B cell (primary cell): ENCODE results near the gene TBC1D22A. TPM values are rescaled to one million over a fixed set of nuclear protein-coding genes. Genes with fewer than 3 reads are reported as not detected.

Experiments
- ATAC-seq: fragments of 200-7000 bp; cut with Tn5 transposase; one replicate; pipeline ENCODE4 v1.10.0; 2021; ENCODE audit warnings: low read depth, mild to moderate bottlenecking, moderate number of reproducible peaks, moderate library complexity
- CTCF ChIA-PET: fragments of 350-600 bp; sonication (Branson Sonifier 250); formaldehyde crosslinking; loops from one replicate; lab custom pipeline; 2021; ENCODE audit warnings: antibody characterized with exemption, inconsistent platforms; lab: Charles Lee
- POLR2A ChIA-PET: fragments of 350-600 bp; sonication (Branson Sonifier 250); formaldehyde crosslinking; loops from one replicate; lab custom pipeline; 2021; ENCODE audit warnings: antibody characterized with exemption; lab: Charles Lee
- DNase-seq: peaks from one replicate; pipeline ENCODE4 v3.0.0; 2013
- H2AFZ ChIP-seq: 2 replicates; pipeline ENCODE4 v1.6.1; 2012; ENCODE audit warnings: mild to moderate bottlenecking, low read depth, low read length; ENCODE audit not compliant: insufficient read depth, poor library complexity, severe bottlenecking
- H3K27ac ChIP-seq, 2 donors: 1 replicate in 1 of 2; 2 replicates in 1 of 2; pipeline ENCODE4 v1.5.1; 2012 to 2013; ENCODE audit warnings: low read length in 2 of 2, mild to moderate bottlenecking in 2 of 2, moderate library complexity in 1 of 2
- H3K27me3 ChIP-seq, 4 experiments: fragments of 200-600 bp in 1 of 4; sonication (generic) in 1 of 4; replicated peaks in 1 of 4; 1 replicate in 2 of 4; 2 replicates in 2 of 4; pipeline versions ENCODE4 v1.6.1 to v1.7.0; 2013 to 2016; ENCODE audit warnings: low read length in 3 of 4, mild to moderate bottlenecking in 2 of 4, mixed read lengths in 1 of 4, moderate library complexity in 1 of 4; ENCODE audit not compliant: insufficient read depth in 4 of 4, control insufficient read depth in 3 of 4; ENCODE audit errors: control extremely low read depth in 1 of 4
- H3K36me3 ChIP-seq, 2 experiments: replicated peaks in 1 of 2; 1 replicate in 1 of 2; 2 replicates in 1 of 2; pipeline versions ENCODE4 v1.6.1 to v1.7.1; 2013; ENCODE audit warnings: low read length in 1 of 2; ENCODE audit not compliant: insufficient read depth in 2 of 2, control insufficient read depth in 1 of 2; ENCODE audit errors: control extremely low read depth in 1 of 2, extremely low read depth in 1 of 2
- H3K4me1 ChIP-seq, 2 donors: fragments of 200-600 bp in 1 of 2; sonication (generic) in 1 of 2; 1 replicate in 1 of 2; 2 replicates in 1 of 2; pipeline versions ENCODE4 v1.5.1 to v1.6.1; 2013 to 2017; ENCODE audit warnings: low read length in 2 of 2; ENCODE audit not compliant: control insufficient read depth in 2 of 2, insufficient read depth in 2 of 2
- H3K4me2 ChIP-seq: replicated peaks from 2 replicates; pipeline ENCODE3; 2012; ENCODE audit warnings: mild to moderate bottlenecking, low read depth, low read length; ENCODE audit not compliant: poor library complexity, severe bottlenecking
- H3K4me3 ChIP-seq, 5 experiments: fragments of 200-600 bp in 1 of 5; sonication (generic) in 1 of 5; 1 replicate in 3 of 5; 2 replicates in 2 of 5; pipeline versions ENCODE4 v1.5.1 to v1.7.0; 2011 to 2016; ENCODE audit warnings: low read length in 4 of 5, mild to moderate bottlenecking in 4 of 5, low read depth in 2 of 5, control low read depth in 1 of 5, moderate library complexity in 1 of 5; ENCODE audit not compliant: insufficient read depth in 1 of 5; ENCODE audit errors: control extremely low read depth in 1 of 5, extremely low read depth in 1 of 5
- H3K79me2 ChIP-seq: fragments of 200-600 bp; sonication (generic); one replicate; pipeline ENCODE4 v1.6.0; 2016; ENCODE audit warnings: low read length; ENCODE audit not compliant: control insufficient read depth, insufficient read depth
- H3K9ac ChIP-seq: fragments of 200-600 bp; sonication (generic); 2 replicates; pipeline ENCODE4 v1.6.1; 2017; ENCODE audit warnings: mild to moderate bottlenecking, low read length, moderate library complexity
- H3K9me3 ChIP-seq, 3 donors: one replicate each; pipeline versions ENCODE4 v1.6.1 to v1.7.1; 2013; ENCODE audit warnings: low read length in 2 of 3; ENCODE audit not compliant: control insufficient read depth in 2 of 3, insufficient read depth in 1 of 3; ENCODE audit errors: control extremely low read depth in 1 of 3
- H4K20me1 ChIP-seq: 2 replicates; pipeline ENCODE4 v1.6.0; 2012; ENCODE audit warnings: mild to moderate bottlenecking, low read length; ENCODE audit not compliant: insufficient read depth, control insufficient read depth, poor library complexity, severe bottlenecking
- H3K27ac Mint-ChIP-seq: one replicate; pipeline ENCODE4 v1.8.0; 2021; ENCODE audit warnings: mixed read lengths
- H3K27me3 Mint-ChIP-seq: one replicate; pipeline ENCODE4 v1.8.0; 2021; ENCODE audit warnings: mixed read lengths
- H3K4me1 Mint-ChIP-seq: one replicate; pipeline ENCODE4 v1.8.0; 2021; ENCODE audit warnings: mixed read lengths
- H3K4me3 Mint-ChIP-seq: one replicate; pipeline ENCODE4 v1.8.0; 2021; ENCODE audit warnings: mixed read lengths
- H3K9me3 Mint-ChIP-seq: one replicate; pipeline ENCODE4 v1.8.0; 2022; ENCODE audit warnings: mixed read lengths; ENCODE audit not compliant: insufficient read depth
- CTCF ChIP-seq: fragments of 200-600 bp; IDR thresholded peaks from one replicate; pipeline ENCODE4 v1.8.0; 2022; ENCODE audit warnings: antibody characterized with exemption, mild to moderate bottlenecking
- EZH2 ChIP-seq: IDR thresholded peaks from 2 replicates; pipeline ENCODE4 v1.6.1; 2012; ENCODE audit warnings: borderline replicate concordance, low read depth, mild to moderate bottlenecking, moderate library complexity, low read length; ENCODE audit not compliant: insufficient read depth, poor library complexity, severe bottlenecking
- WGBS: methylation state at CpG from one replicate; pipeline ENCODE4 v1.1.5; 2013; ENCODE audit warnings: missing lambda C conversion rate; ENCODE audit not compliant: insufficient coverage; 5-methylcytosine and 5-hydroxymethylcytosine counted together
- intact Hi-C: fragments of 100-400 bp; cut with micrococcal nuclease; formaldehyde crosslinking; loops from one replicate; pipeline ENCODE4 v1.10.0; 2022
- polyA plus RNA-seq: library from polyadenylated mRNA; depleted of rRNA; stranded (reverse); fragments of >200 nt; gene quantifications from 2 replicates; pipeline ENCODE4 v1.2.3, GENCODE V29; 2012
- total RNA-seq, 2 donors: library from RNA; stranded (reverse); fragments of 120-200 nt in 1 of 2; gene quantifications; 1 replicate in 1 of 2; 2 replicates in 1 of 2; pipeline versions ENCODE4 v1.2.3 to v1.2.4, GENCODE V29; 2013 to 2022

TBC1D22A gene
- total and polyA plus RNA-seq, 2 donors (not counting 1 experiment from before 2014, with no cell fraction given): 73.8 to 128 TPM

- TF ChIP-seq CTCF (no peak), EZH2 (no peak)
- no peak overlapping the region for H3K4me2 ChIP-seq
- Mint-ChIP-seq H3K9me3 (no peaks in the 10 kb centered on the region), H3K4me1 (no peaks in the 10 kb centered on the region), H3K4me3 (no peak overlapping the region), H3K27me3 (no peaks in the 10 kb centered on the region), H3K27ac (no peak overlapping the region)
- H3K27me3 ChIP-seq: no peaks in the 10 kb centered on the region
- no peak for ATAC-seq
- no peak overlapping the region for H3K4me3 ChIP-seq
- no peak overlapping the region for H3K9ac ChIP-seq
- H3K4me1 ChIP-seq: no peaks in the 10 kb centered on the region
- ChIA-PET CTCF (no interaction called here), POLR2A (no interaction called here)
- H3K79me2 ChIP-seq: peaks cover 9% of the 10 kb centered on the region
- peaks cover 0 to 42% of the 10 kb centered on the region in 2 experiments for H3K36me3 ChIP-seq
- intact Hi-C loops: no loop called here
- peaks cover 80% of the 10 kb centered on the region for H4K20me1 ChIP-seq
- H2AFZ ChIP-seq: no peak overlapping the region
- H3K27ac ChIP-seq: no peak overlapping the region
- DNase-seq: no peak
- no peaks in the 10 kb centered on the region for H3K9me3 ChIP-seq
- WGBS: 99% methylated on average over 7 of the region's 10 CpGs
Measured at GRCh38 chr22:47134222-47134621, 371.8 kb downstream of the TBC1D22A start.

- H3K4me3 Mint-ChIP-seq: no peak overlapping the region
- H3K9ac ChIP-seq: no peak overlapping the region
- no peak overlapping the region for H3K27ac Mint-ChIP-seq
- WGBS: 86% methylated on average over 8 of the region's 8 CpGs
- peaks cover 0 to 39% of the 10 kb centered on the region in 2 experiments for H3K36me3 ChIP-seq
- ChIA-PET POLR2A (no interaction called here), CTCF (no interaction called here)
- no peaks in the 10 kb centered on the region for H3K9me3 ChIP-seq
- intact Hi-C loops: no loop called here
- DNase-seq (no peak), ATAC-seq (no peak)
- no peak overlapping the region for H3K4me2 ChIP-seq
- H3K27me3 Mint-ChIP-seq: no peaks in the 10 kb centered on the region
- no peaks in the 10 kb centered on the region for H3K4me1 Mint-ChIP-seq
- H2AFZ ChIP-seq: no peak overlapping the region
- no peaks in the 10 kb centered on the region for H3K9me3 Mint-ChIP-seq
- H3K79me2 ChIP-seq: peaks cover 9% of the 10 kb centered on the region
- no peak for TF ChIP-seq CTCF
- no peak for TF ChIP-seq EZH2
- peaks cover 79% of the 10 kb centered on the region for H4K20me1 ChIP-seq
- no peak overlapping the region for H3K4me3 ChIP-seq
- no peak overlapping the region for H3K27ac ChIP-seq
- H3K4me1 ChIP-seq: no peaks in the 10 kb centered on the region
- H3K27me3 ChIP-seq: no peaks in the 10 kb centered on the region
Measured at GRCh38 chr22:47135338-47135737, 372.9 kb downstream of the TBC1D22A start.
